A673 (cell line): ENCODE results near the gene PI4K2B.

ENCODE experiments used
- EZH2 ChIP-seq: fragments of 200-600 bp; sonication (generic); IDR thresholded peaks from 2 replicates; pipeline ENCODE4 v1.6.1; 2017; ENCODE audit warnings: borderline replicate concordance, low read depth, mild to moderate bottlenecking, mixed read lengths, antibody characterized with exemption, low read length; ENCODE audit not compliant: poor library complexity, severe bottlenecking
- TF ChIP-seq, protein P1 (sequence below): fragments of 300-800, 200-600 bp; sonication (generic); conservative IDR thresholded peaks from 2 replicates; pipeline ENCODE4 v1.5.1; 2017; ENCODE audit warnings: low read depth, mild to moderate bottlenecking, antibody characterized with exemption, low read length, moderate library complexity, mixed read lengths

- TF ChIP-seq, protein P1, sequence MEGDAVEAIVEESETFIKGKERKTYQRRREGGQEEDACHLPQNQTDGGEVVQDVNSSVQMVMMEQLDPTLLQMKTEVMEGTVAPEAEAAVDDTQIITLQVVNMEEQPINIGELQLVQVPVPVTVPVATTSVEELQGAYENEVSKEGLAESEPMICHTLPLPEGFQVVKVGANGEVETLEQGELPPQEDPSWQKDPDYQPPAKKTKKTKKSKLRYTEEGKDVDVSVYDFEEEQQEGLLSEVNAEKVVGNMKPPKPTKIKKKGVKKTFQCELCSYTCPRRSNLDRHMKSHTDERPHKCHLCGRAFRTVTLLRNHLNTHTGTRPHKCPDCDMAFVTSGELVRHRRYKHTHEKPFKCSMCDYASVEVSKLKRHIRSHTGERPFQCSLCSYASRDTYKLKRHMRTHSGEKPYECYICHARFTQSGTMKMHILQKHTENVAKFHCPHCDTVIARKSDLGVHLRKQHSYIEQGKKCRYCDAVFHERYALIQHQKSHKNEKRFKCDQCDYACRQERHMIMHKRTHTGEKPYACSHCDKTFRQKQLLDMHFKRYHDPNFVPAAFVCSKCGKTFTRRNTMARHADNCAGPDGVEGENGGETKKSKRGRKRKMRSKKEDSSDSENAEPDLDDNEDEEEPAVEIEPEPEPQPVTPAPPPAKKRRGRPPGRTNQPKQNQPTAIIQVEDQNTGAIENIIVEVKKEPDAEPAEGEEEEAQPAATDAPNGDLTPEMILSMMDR, result no peak
- TF ChIP-seq EZH2, result no peak
Measured at GRCh38 chr4:25213347-25213979, 20.4 kb upstream of the PI4K2B start.
